AG09319 (cell line): Measurements from ENCODE around the gene KRT80.

ENCODE experiments used
- DNase-seq: peaks from one replicate; pipeline ENCODE4 v3.0.0-alpha.2; 2010; ENCODE audit warnings: low read depth; ENCODE audit errors: extremely low read depth
- CTCF ChIP-seq: IDR thresholded peaks from 2 replicates; pipeline ENCODE4 v1.5.1; 2011; ENCODE audit warnings: low read depth, mild to moderate bottlenecking, inconsistent platforms, low read length, moderate library complexity

KRT80 gene

GRCh38 chr12:52220477-52220876 is 28.7 kb upstream of the KRT80 start:
- no peak for TF ChIP-seq CTCF
- DNase-seq: no peak

GRCh38 chr12:52218001-52218400 is 26.2 kb upstream of the KRT80 start:
- TF ChIP-seq CTCF: no peak
- no peak for DNase-seq

GRCh38 chr12:52217223-52217622 is 25.4 kb upstream of the KRT80 start:
- DNase-seq: no peak
- no peak for TF ChIP-seq CTCF

GRCh38 chr12:52216807-52217206 is 25.0 kb upstream of the KRT80 start:
- no peak for TF ChIP-seq CTCF
- DNase-seq: no peak

- no peak for TF ChIP-seq CTCF
These were observed 24.3 kb upstream of the KRT80 start for GRCh38 chr12:52216100-52216499.

GRCh38 chr12:52215587-52216031 is 23.8 kb upstream of the KRT80 start:
- TF ChIP-seq CTCF: no peak

More at GRCh38 chr12:52216100-52216499, 24.3 kb upstream of the KRT80 start:
- DNase-seq: no peak

GRCh38 chr12:52214421-52214802 is 22.6 kb upstream of the KRT80 start:
- peak; percentile 40 for TF ChIP-seq CTCF
- DNase-seq: no peak

More at GRCh38 chr12:52215587-52216031, 23.8 kb upstream of the KRT80 start:
- DNase-seq: no peak
